HL-60 (cell line): ENCODE results near the gene PUDP.

ENCODE experiments used
- GABPA ChIP-seq: IDR thresholded peaks from 2 replicates; pipeline ENCODE4 v1.6.1; 2012; ENCODE audit warnings: low read depth
- POLR2AphosphoS5 ChIP-seq: IDR thresholded peaks from 2 replicates; pipeline ENCODE4 v1.6.1; 2012; ENCODE audit warnings: low read depth
- TF ChIP-seq, protein P1 (sequence below): IDR thresholded peaks from one replicate; pipeline ENCODE4 v1.5.1; 2011; ENCODE audit warnings: low read length, control low read depth, inconsistent platforms; ENCODE audit not compliant: insufficient read depth
- TF ChIP-seq, protein P2 (sequence below): IDR thresholded peaks from 2 replicates; pipeline ENCODE4 v1.6.1; 2012; ENCODE audit warnings: low read depth; ENCODE audit not compliant: insufficient replicate concordance

DNA sequence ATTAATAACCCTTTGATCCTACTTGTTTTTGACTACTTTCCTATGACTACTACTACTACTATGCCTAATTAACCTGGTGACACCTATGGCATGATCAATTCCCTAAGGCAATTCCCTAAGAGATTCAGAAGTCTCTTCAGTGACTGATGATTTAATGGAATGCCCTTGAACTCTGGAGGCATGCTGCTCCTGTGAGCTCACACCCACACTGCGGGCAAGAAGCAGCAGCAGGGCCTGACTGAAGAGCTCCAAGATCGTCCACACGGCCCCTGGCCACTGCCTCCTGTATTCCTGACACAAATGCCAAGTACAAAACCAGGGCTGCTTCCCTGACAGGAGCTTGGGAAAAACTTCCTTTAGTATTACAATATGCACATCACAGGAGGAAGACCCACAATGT, 74.6 kb downstream of the PUDP start:
- TF ChIP-seq POLR2AphosphoS5, result no peak
- TF ChIP-seq, protein P1, sequence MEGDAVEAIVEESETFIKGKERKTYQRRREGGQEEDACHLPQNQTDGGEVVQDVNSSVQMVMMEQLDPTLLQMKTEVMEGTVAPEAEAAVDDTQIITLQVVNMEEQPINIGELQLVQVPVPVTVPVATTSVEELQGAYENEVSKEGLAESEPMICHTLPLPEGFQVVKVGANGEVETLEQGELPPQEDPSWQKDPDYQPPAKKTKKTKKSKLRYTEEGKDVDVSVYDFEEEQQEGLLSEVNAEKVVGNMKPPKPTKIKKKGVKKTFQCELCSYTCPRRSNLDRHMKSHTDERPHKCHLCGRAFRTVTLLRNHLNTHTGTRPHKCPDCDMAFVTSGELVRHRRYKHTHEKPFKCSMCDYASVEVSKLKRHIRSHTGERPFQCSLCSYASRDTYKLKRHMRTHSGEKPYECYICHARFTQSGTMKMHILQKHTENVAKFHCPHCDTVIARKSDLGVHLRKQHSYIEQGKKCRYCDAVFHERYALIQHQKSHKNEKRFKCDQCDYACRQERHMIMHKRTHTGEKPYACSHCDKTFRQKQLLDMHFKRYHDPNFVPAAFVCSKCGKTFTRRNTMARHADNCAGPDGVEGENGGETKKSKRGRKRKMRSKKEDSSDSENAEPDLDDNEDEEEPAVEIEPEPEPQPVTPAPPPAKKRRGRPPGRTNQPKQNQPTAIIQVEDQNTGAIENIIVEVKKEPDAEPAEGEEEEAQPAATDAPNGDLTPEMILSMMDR, result no peak
- TF ChIP-seq, protein P2, sequence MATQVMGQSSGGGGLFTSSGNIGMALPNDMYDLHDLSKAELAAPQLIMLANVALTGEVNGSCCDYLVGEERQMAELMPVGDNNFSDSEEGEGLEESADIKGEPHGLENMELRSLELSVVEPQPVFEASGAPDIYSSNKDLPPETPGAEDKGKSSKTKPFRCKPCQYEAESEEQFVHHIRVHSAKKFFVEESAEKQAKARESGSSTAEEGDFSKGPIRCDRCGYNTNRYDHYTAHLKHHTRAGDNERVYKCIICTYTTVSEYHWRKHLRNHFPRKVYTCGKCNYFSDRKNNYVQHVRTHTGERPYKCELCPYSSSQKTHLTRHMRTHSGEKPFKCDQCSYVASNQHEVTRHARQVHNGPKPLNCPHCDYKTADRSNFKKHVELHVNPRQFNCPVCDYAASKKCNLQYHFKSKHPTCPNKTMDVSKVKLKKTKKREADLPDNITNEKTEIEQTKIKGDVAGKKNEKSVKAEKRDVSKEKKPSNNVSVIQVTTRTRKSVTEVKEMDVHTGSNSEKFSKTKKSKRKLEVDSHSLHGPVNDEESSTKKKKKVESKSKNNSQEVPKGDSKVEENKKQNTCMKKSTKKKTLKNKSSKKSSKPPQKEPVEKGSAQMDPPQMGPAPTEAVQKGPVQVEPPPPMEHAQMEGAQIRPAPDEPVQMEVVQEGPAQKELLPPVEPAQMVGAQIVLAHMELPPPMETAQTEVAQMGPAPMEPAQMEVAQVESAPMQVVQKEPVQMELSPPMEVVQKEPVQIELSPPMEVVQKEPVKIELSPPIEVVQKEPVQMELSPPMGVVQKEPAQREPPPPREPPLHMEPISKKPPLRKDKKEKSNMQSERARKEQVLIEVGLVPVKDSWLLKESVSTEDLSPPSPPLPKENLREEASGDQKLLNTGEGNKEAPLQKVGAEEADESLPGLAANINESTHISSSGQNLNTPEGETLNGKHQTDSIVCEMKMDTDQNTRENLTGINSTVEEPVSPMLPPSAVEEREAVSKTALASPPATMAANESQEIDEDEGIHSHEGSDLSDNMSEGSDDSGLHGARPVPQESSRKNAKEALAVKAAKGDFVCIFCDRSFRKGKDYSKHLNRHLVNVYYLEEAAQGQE, result no peak
- TF ChIP-seq GABPA, result no peak
